Esophagus squamous epithelium (tissue), 5 donors: ENCODE results near the gene RAD23A. TPM values are rescaled to one million over a fixed set of nuclear protein-coding genes. Genes with fewer than 3 reads are reported as not detected.

ENCODE experiments used
- DNase-seq: peaks from one replicate; lab custom pipeline; 2025; lab: John Stamatoyannopoulos, UW
- H3K27ac ChIP-seq, 4 donors: fragments of 200-600 bp; sonication (generic); one replicate each; pipeline ENCODE4 v1.5.1; 2016 to 2019; ENCODE audit warnings: mild to moderate bottlenecking in 1 of 4
- H3K27me3 ChIP-seq, 4 donors: fragments of 200-600 bp; sonication (generic); 1 replicate in 3 of 4; 2 replicates in 1 of 4; pipeline versions ENCODE4 v1.5.1 to v1.6.0; 2017 to 2021; ENCODE audit warnings: antibody characterized with exemption in 1 of 4
- H3K36me3 ChIP-seq, 3 donors: fragments of 200-600 bp; sonication (generic); one replicate each; pipeline ENCODE4 v1.5.1; 2016 to 2019
- H3K4me1 ChIP-seq, 3 donors: fragments of 200-600 bp; sonication (generic); one replicate each; pipeline ENCODE4 v1.5.1; 2017 to 2019
- H3K4me3 ChIP-seq, 4 donors: fragments of 200-600 bp; sonication (generic); 1 replicate in 3 of 4; 2 replicates in 1 of 4; pipeline ENCODE4 v1.5.1; 2016 to 2019; ENCODE audit warnings: mild to moderate bottlenecking in 2 of 4, moderate library complexity in 1 of 4
- H3K9me3 ChIP-seq, 3 donors: fragments of 200-600 bp; sonication (generic); one replicate each; pipeline ENCODE4 v1.5.1; 2016 to 2019
- CTCF ChIP-seq, 6 experiments: fragments of 450-650 bp in 4 of 6; fragments of 200-600 bp in 2 of 6; sonication (generic) in 2 of 6; IDR thresholded peaks; one replicate each; pipeline ENCODE4 v1.5.1; 2016 to 2019; ENCODE audit warnings: antibody characterized with exemption in 6 of 6, mild to moderate bottlenecking in 4 of 6, moderate library complexity in 4 of 6
- POLR2A ChIP-seq, 4 donors: fragments of 450-650 bp; IDR thresholded peaks; one replicate each; pipeline ENCODE4 v1.6.1; 2017; ENCODE audit warnings: antibody characterized with exemption in 4 of 4, mild to moderate bottlenecking in 4 of 4, moderate library complexity in 3 of 4
- WGBS, 2 donors: methylation state at CpG; one replicate each; pipeline ENCODE4 v1.1.5; 2018; 5-methylcytosine and 5-hydroxymethylcytosine counted together
- intact Hi-C: fragments of 100-400 bp; cut with DNase I; formaldehyde crosslinking; loops from one replicate; pipeline ENCODE4 v1.15.0; 2022
- total RNA-seq, 4 donors: library from RNA; depleted of rRNA; stranded (reverse); fragments of >200 nt; gene quantifications; one replicate each; pipeline ENCODE4 v1.1.0, GENCODE V29; 2016
- donor health status: DM: yes; HTN: yes; CAD: no.

Gene RAD23A
- total RNA-seq, 4 donors from 2014 or later = 67.7 to 87.4 (median 82.4) TPM

- Histone ChIP-seq H3K27ac (no peak overlapping the region), H3K36me3 (no peaks in the 10 kb centered on the region), H3K27me3 (no peaks in the 10 kb centered on the region), H3K4me3 (peak overlapping the region in 3 of 4 donors; percentile 14 to 50 (median 36)), H3K9me3 (no peaks in the 10 kb centered on the region), H3K4me1 (peaks cover 0 to 22% (median 0%) of the 10 kb centered on the region in 3 donors)
- no peak for TF ChIP-seq POLR2A (IDR thresholded peaks at IDR 0.05)
- no peak for TF ChIP-seq CTCF (IDR thresholded peaks at IDR 0.05)
- intact Hi-C loops = loop anchor here (5.0 kb wide), 2 partner anchors 79 to 109 kb away; no protein-coding TSS in a partner anchor
- WGBS, 2 donors = 39 to 57% methylated on average over 10 of the region's 10 CpGs
- DNase-seq = no peak
These were observed 37.4 kb downstream of the RAD23A start for GRCh38 chr19:12983091-12983490.

- no peaks in the 10 kb centered on the region for H3K27me3 ChIP-seq
- intact Hi-C loops = loop anchor here (5.0 kb wide), 2 partner anchors 79 to 109 kb away; no protein-coding TSS in a partner anchor
- peak overlapping the region in 3 of 4 donors; percentile 14 to 50 (median 36) for H3K4me3 ChIP-seq
- no peaks in the 10 kb centered on the region for H3K9me3 ChIP-seq
- peaks cover 0 to 22% (median 0%) of the 10 kb centered on the region in 3 donors for H3K4me1 ChIP-seq
- no peaks in the 10 kb centered on the region for H3K36me3 ChIP-seq
- TF ChIP-seq POLR2A (IDR thresholded peaks at IDR 0.05) (no peak), CTCF (IDR thresholded peaks at IDR 0.05) (peak; percentile 88 to 100 (median 99))
- H3K27ac ChIP-seq = peak overlapping the region in 1 of 4 donors; percentile 2
- DNase-seq = no peak
- WGBS, 2 donors = 12 to 47% methylated on average over 9 to 29 of the region's 51 CpGs
These were observed 38.0 kb downstream of the RAD23A start for GRCh38 chr19:12983542-12984142.

- intact Hi-C loops = loop anchor here (5.0 kb wide), 2 partner anchors 78 to 108 kb away; no protein-coding TSS in a partner anchor
- no peak overlapping the region for H3K27ac ChIP-seq
These were observed 38.5 kb downstream of the RAD23A start for GRCh38 chr19:12984143-12984627.

GRCh38 chr19:12984683-12985048 lies 39.0 kb downstream of the RAD23A start:
- no peak for TF ChIP-seq CTCF (IDR thresholded peaks at IDR 0.05)
- TF ChIP-seq POLR2A (IDR thresholded peaks at IDR 0.05) = no peak
- Histone ChIP-seq H3K27me3 (no peaks in the 10 kb centered on the region), H3K36me3 (no peaks in the 10 kb centered on the region), H3K4me1 (peaks cover 0 to 22% (median 0%) of the 10 kb centered on the region in 3 donors), H3K9me3 (no peaks in the 10 kb centered on the region), H3K27ac (peak overlapping the region in 1 of 4 donors; percentile 62), H3K4me3 (no peak overlapping the region)
- no peak for DNase-seq
- WGBS, 2 donors = 33 to 40% methylated on average over 2 of the region's 10 CpGs
- intact Hi-C loops = loop anchor here (5.0 kb wide), 2 partner anchors 78 to 108 kb away; no protein-coding TSS in a partner anchor

More at GRCh38 chr19:12984143-12984627, 38.5 kb downstream of the RAD23A start:
- TF ChIP-seq POLR2A (IDR thresholded peaks at IDR 0.05) (no peak), CTCF (IDR thresholded peaks at IDR 0.05) (no peak)
- no peak overlapping the region for H3K4me3 ChIP-seq
- no peak for DNase-seq
- H3K27me3 ChIP-seq = no peaks in the 10 kb centered on the region
- WGBS, 2 donors = 57 to 73% methylated on average over 3 of the region's 3 CpGs
- H3K36me3 ChIP-seq = no peaks in the 10 kb centered on the region
- no peaks in the 10 kb centered on the region for H3K9me3 ChIP-seq
- peaks cover 0 to 22% (median 0%) of the 10 kb centered on the region in 3 donors for H3K4me1 ChIP-seq
